ENCODE measurements around the gene MAMLD1.
A peak's percentile ranks its signal among the peaks of the same experiment; 100 is the strongest.

MAMLD1 gene

GRCh38 chrX:150372756-150373155 is 9.6 kb downstream of the MAMLD1 start:
- Histone ChIP-seq H3K27ac (peak overlapping the region; percentile 57 to 67), H3K27me3 (no peaks in the 10 kb centered on the region), H3K36me3 (no peaks in the 10 kb centered on the region), H3K4me1 (peaks cover 0 to 23% (median 2%) of the 10 kb centered on the region in 4 donors), H3K9me3 (no peaks in the 10 kb centered on the region), H3K4me3 (no peak overlapping the region)
- DNase-seq = no peak
- no peak for TF ChIP-seq CTCF (IDR thresholded peaks at IDR 0.05)
- intact Hi-C loops (cut with DNase I; ENCODE audit: low total_unique reads) = loop anchor here (10.0 kb wide), 1 partner anchor 112 kb away; no protein-coding TSS in a partner anchor

- no peak for DNase-seq
- Histone ChIP-seq H3K27ac (no peak overlapping the region), H3K36me3 (no peaks in the 10 kb centered on the region), H3K4me1 (peaks cover 0 to 23% (median 2%) of the 10 kb centered on the region in 4 donors), H3K4me3 (no peak overlapping the region), H3K27me3 (no peaks in the 10 kb centered on the region), H3K9me3 (no peaks in the 10 kb centered on the region)
- intact Hi-C loops (cut with DNase I; ENCODE audit: low total_unique reads) = loop anchor here (10.0 kb wide), 1 partner anchor 109 kb away; no protein-coding TSS in a partner anchor
- TF ChIP-seq CTCF (IDR thresholded peaks at IDR 0.05) = no peak
Measured at GRCh38 chrX:150375243-150375770, 12.2 kb downstream of the MAMLD1 start.

GRCh38 chrX:150377005-150377404 is 13.9 kb downstream of the MAMLD1 start:
- Histone ChIP-seq H3K9me3 (no peaks in the 10 kb centered on the region), H3K27ac (no peak overlapping the region), H3K36me3 (no peaks in the 10 kb centered on the region), H3K4me1 (peaks cover 0 to 12% (median 0%) of the 10 kb centered on the region in 4 donors), H3K27me3 (no peaks in the 10 kb centered on the region), H3K4me3 (no peak overlapping the region)
- no peak for DNase-seq
- TF ChIP-seq CTCF (IDR thresholded peaks at IDR 0.05) = no peak
- intact Hi-C loops (cut with DNase I; ENCODE audit: low total_unique reads) = loop anchor here (10.0 kb wide), 1 partner anchor 108 kb away; no protein-coding TSS in a partner anchor

- H3K9me3 ChIP-seq = no peaks in the 10 kb centered on the region
- no peak overlapping the region for H3K27ac ChIP-seq
- H3K4me1 ChIP-seq = no peaks in the 10 kb centered on the region
- intact Hi-C loops (cut with DNase I; ENCODE audit: low total_unique reads) = no loop called here
- H3K27me3 ChIP-seq = no peaks in the 10 kb centered on the region
- no peak overlapping the region for H3K4me3 ChIP-seq
- DNase-seq = no peak
- TF ChIP-seq CTCF (IDR thresholded peaks at IDR 0.05) = no peak
- no peaks in the 10 kb centered on the region for H3K36me3 ChIP-seq
Measured at GRCh38 chrX:150405006-150405405, 41.9 kb downstream of the MAMLD1 start.

GRCh38 chrX:150405576-150405975 is 42.5 kb downstream of the MAMLD1 start:
- Histone ChIP-seq H3K4me3 (no peak overlapping the region), H3K9me3 (no peaks in the 10 kb centered on the region), H3K27me3 (no peaks in the 10 kb centered on the region), H3K4me1 (no peaks in the 10 kb centered on the region), H3K27ac (no peak overlapping the region), H3K36me3 (no peaks in the 10 kb centered on the region)
- DNase-seq = no peak
- no peak for TF ChIP-seq CTCF (IDR thresholded peaks at IDR 0.05)
- intact Hi-C loops (cut with DNase I; ENCODE audit: low total_unique reads) = no loop called here

GRCh38 chrX:150406596-150406995 is 43.5 kb downstream of the MAMLD1 start:
- no peaks in the 10 kb centered on the region for H3K27me3 ChIP-seq
- H3K36me3 ChIP-seq = no peaks in the 10 kb centered on the region
- no peak overlapping the region for H3K4me3 ChIP-seq
- intact Hi-C loops (cut with DNase I; ENCODE audit: low total_unique reads) = no loop called here
- DNase-seq = no peak
- TF ChIP-seq CTCF (IDR thresholded peaks at IDR 0.05) = no peak
- no peaks in the 10 kb centered on the region for H3K4me1 ChIP-seq
- no peak overlapping the region for H3K27ac ChIP-seq
- no peaks in the 10 kb centered on the region for H3K9me3 ChIP-seq

All from tibial artery (tissue), 4 donors.